Measurements from ENCODE around the gene ZSCAN5C.
"Not testable (repeated sequence)": the region's sequence is repeated elsewhere in the genome, so short reads cannot be mapped to it uniquely, and the experiment has no call there.

The ZSCAN5C gene

DNA sequence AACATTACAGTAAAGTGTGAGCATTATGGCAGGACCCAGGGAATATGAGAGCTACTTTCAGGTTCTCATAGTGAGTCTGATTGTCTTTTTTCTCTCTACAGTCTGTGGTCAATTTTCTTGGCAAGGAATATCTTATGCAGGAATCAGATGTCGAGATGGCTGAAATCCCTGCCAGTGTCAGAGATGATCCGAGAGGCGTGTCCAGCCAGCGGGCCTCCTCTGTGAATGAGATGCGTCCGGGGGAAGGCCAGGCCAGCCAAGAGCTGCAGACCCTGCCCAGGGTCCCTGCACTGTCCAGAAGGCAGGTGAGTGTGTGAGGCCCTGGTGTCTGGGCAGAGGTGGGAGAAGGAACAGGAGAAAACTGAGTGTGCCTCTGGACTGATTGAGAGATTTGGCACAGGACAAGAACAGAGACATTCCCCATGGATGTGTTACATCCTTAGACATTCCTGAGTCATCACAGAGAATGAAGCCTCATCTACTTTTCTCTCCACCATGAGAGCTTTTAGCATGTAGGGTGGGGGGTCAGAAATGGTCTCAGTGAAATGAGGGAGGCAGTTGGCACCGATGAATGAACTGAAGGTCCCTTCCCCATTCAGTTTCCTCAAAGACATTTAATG, 43.2 kb downstream of the ZSCAN5C start:
- Histone ChIP-seq H3K36me3 (no peaks in the 10 kb centered on the region), H3K9me3 (no peaks in the 10 kb centered on the region), H3K27me3 (no peaks in the 10 kb centered on the region), H3K4me3 (ENCODE audit: low read depth in 1 of 2, low read length in 1 of 2) (no peak overlapping the region), H3K27ac (no peak overlapping the region), H3K4me1 (ENCODE audit: control insufficient read depth in 1 of 2, insufficient read depth in 1 of 2, low read depth in 1 of 2, low read length in 1 of 2) (no peaks in the 10 kb centered on the region)
- TF ChIP-seq, protein P1, sequence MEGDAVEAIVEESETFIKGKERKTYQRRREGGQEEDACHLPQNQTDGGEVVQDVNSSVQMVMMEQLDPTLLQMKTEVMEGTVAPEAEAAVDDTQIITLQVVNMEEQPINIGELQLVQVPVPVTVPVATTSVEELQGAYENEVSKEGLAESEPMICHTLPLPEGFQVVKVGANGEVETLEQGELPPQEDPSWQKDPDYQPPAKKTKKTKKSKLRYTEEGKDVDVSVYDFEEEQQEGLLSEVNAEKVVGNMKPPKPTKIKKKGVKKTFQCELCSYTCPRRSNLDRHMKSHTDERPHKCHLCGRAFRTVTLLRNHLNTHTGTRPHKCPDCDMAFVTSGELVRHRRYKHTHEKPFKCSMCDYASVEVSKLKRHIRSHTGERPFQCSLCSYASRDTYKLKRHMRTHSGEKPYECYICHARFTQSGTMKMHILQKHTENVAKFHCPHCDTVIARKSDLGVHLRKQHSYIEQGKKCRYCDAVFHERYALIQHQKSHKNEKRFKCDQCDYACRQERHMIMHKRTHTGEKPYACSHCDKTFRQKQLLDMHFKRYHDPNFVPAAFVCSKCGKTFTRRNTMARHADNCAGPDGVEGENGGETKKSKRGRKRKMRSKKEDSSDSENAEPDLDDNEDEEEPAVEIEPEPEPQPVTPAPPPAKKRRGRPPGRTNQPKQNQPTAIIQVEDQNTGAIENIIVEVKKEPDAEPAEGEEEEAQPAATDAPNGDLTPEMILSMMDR (IDR thresholded peaks at IDR 0.05): no peak

DNA sequence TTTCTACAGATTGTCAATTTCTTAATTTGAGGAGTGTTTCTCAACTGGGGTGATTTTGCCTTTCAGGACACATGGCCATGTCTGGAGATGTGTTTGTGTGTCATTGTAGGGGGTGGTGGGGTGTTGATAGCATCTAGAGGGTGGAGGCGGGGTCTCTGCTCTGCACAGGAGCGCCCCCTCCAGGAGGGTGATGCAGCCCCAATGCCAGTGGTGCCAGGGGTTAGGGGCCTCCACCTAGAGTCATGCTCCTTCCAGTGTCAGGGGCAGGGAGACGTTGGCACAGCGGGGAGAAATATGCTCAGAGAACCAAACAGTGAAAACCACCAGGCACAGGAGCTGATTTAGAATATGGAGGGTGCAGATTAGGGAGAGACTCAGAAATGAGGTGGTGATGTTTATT, 43.7 kb downstream of the ZSCAN5C start:
- not testable (repeated sequence) for H3K4me3 ChIP-seq (ENCODE audit: low read depth in 1 of 2, low read length in 1 of 2); H3K36me3 ChIP-seq; H3K27me3 ChIP-seq; H3K9me3 ChIP-seq; H3K27ac ChIP-seq; H3K4me1 ChIP-seq (ENCODE audit: control insufficient read depth in 1 of 2, insufficient read depth in 1 of 2, low read depth in 1 of 2, low read length in 1 of 2)

DNA sequence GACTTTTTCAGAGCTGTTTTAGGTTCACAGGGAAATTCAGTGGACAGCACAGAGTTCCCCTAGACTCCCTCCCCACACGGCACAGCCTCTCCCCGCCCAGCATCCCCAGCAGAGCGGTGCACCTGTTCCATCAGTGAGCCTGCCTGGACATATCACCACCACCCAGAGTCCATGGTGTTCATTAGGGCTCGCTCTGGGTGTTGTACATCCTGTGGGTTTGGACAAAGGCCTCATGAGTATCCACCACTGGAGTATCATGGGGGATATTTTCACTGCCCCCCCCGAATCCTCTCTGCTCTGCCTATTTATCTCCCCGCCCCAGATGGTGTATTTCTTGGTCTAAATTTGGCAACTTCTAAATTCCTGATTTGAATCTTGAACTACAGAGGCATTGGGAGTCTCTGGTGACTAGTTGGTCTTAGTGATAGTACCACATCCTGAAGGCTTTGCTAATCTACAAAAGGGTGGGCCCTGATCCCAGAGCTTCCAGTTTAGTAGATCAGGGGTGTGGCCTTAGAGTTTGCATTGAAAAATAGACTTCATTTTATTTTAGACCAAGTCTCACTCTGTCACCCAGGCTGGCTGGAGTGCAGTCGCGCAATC, 46.8 kb downstream of the ZSCAN5C start:
- H3K4me3 ChIP-seq (ENCODE audit: low read depth in 1 of 2, low read length in 1 of 2); H3K27ac ChIP-seq; H3K36me3 ChIP-seq; H3K27me3 ChIP-seq; H3K4me1 ChIP-seq (ENCODE audit: control insufficient read depth in 1 of 2, insufficient read depth in 1 of 2, low read depth in 1 of 2, low read length in 1 of 2); H3K9me3 ChIP-seq: not testable (repeated sequence)

DNA sequence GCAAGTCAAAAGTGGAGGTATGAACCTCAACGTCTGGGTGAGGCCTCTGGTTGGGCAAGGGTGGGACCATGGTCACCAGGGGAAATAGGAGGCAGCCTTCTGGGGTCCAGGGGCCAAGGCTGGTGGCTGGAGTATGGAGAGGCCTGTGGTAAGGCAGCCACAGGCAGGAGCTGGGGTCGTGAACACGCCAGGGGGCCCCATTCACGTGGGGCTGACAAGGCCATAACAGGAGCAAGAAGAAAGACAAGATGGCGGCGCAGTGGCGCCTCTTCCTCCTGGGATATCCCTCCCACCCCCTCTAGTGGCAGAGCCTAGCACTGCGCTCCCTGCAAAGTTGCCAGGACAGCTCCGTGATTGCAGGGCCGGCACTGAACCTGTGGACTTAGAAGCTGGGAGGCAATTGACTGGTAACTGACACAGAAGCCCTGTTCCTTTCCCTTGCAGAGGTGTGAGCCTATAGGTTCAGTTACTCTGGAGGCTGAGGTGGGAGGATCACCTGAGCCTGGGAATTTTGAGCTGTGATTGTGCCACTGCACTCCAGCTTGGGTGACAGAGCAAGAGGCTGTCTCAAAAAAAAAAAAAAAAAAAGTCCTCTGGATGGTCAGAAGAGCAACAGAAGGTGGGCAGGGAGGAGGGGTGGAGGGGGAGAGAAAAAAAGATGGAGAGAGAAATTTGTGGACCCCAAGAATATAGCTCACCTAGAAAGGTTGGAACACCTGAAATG, 50.8 kb downstream of the ZSCAN5C start:
- Histone ChIP-seq H3K4me1 (ENCODE audit: control insufficient read depth in 1 of 2, insufficient read depth in 1 of 2, low read depth in 1 of 2, low read length in 1 of 2) (no peaks in the 10 kb centered on the region), H3K36me3 (no peaks in the 10 kb centered on the region), H3K27me3 (no peaks in the 10 kb centered on the region), H3K9me3 (no peaks in the 10 kb centered on the region), H3K4me3 (ENCODE audit: low read depth in 1 of 2, low read length in 1 of 2) (no peak overlapping the region), H3K27ac (no peak overlapping the region)
- TF ChIP-seq, protein P1 (IDR thresholded peaks at IDR 0.05): peak; percentile 89

DNA sequence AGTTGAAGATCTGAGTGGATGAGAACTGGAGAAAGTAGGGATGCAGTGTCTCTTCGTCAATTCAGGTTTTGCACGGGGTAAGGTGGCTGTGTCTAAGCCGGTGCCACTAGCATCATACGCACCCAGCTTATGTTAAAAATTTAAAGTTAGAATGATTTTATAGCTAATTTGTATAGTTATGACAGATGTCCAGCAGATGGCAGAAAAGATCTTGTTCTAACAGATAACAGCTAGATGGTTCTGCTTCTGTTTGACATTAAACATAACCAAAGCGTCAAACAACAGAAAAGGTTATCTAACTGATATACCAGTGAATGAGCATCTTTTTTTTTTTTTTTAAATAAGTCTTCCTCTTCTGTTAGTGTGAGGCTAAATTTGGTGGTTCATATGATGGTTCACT, 51.7 kb downstream of the ZSCAN5C start:
- Histone ChIP-seq H3K4me1 (ENCODE audit: control insufficient read depth in 1 of 2, insufficient read depth in 1 of 2, low read depth in 1 of 2, low read length in 1 of 2) (no peaks in the 10 kb centered on the region), H3K27me3 (no peaks in the 10 kb centered on the region), H3K36me3 (no peaks in the 10 kb centered on the region), H3K27ac (no peak overlapping the region), H3K4me3 (ENCODE audit: low read depth in 1 of 2, low read length in 1 of 2) (no peak overlapping the region), H3K9me3 (no peaks in the 10 kb centered on the region)
- TF ChIP-seq, protein P1 (IDR thresholded peaks at IDR 0.05): no peak

DNA sequence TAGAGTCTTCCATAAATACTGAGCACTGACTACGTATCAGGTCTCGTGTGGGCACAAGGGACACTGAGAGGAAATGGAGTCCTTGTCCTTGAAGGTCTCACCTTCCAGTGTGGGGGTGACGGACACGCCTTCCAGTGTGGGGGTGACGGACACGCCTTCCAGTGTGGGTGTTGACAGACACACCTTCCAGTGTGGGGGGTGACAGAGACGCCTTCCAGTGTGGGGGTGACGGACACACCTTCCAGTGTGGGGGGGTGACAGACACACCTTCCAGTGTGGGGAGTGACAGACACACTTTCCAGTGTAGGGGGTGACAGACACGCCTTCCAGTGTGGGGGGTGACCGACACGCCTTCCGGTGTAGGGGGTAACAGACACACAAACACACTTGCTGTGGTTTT, 56.2 kb downstream of the ZSCAN5C start:
- Histone ChIP-seq H3K4me3 (ENCODE audit: low read depth in 1 of 2, low read length in 1 of 2) (no peak overlapping the region), H3K27ac (no peak overlapping the region), H3K4me1 (ENCODE audit: control insufficient read depth in 1 of 2, insufficient read depth in 1 of 2, low read depth in 1 of 2, low read length in 1 of 2) (no peaks in the 10 kb centered on the region), H3K36me3 (no peaks in the 10 kb centered on the region), H3K9me3 (no peaks in the 10 kb centered on the region), H3K27me3 (no peaks in the 10 kb centered on the region)
- TF ChIP-seq, protein P1 (IDR thresholded peaks at IDR 0.05): no peak
